OCI-LY7 (cell line): ENCODE results near the gene ZNF593OS. TPM values are rescaled to one million over a fixed set of nuclear protein-coding genes. Genes with fewer than 3 reads are reported as not detected.

ENCODE experiments used
- BruUV-seq: library from RNA; stranded (reverse); fragments of 400-500 nt; replicated peaks from 2 replicates; lab custom pipeline; 2021; lab: Mats Ljungman, UMichigan
- CTCF ChIA-PET: fragments of 300-600 bp; sonication (Branson Sonifier 250); formaldehyde crosslinking; loops from one replicate; lab custom pipeline; 2022; ENCODE audit warnings: antibody characterized with exemption; ENCODE audit not compliant: unreplicated experiment; lab: Charles Lee
- POLR2A ChIA-PET: fragments of 300-600 bp; sonication (Branson Sonifier 250); formaldehyde crosslinking; loops from one replicate; lab custom pipeline; 2022; ENCODE audit warnings: antibody characterized with exemption; lab: Charles Lee
- DNase-seq: peaks from one replicate; pipeline ENCODE4 v3.0.0-alpha.2; 2015; ENCODE audit warnings: low spot score
- H2AFZ ChIP-seq: fragments of 200-600 bp; sonication (generic), shearing (Covaris generic); 2 replicates; pipeline ENCODE4 v1.6.1; 2014; ENCODE audit warnings: mild to moderate bottlenecking, antibody characterized with exemption, low read length, moderate library complexity
- H3K27ac ChIP-seq: fragments of 200-600 bp; sonication (generic); 2 replicates; pipeline ENCODE4 v1.5.1; 2014; ENCODE audit warnings: mixed run types, low read depth, mild to moderate bottlenecking, moderate library complexity, low read length, inconsistent platforms; ENCODE audit not compliant: poor library complexity, severe bottlenecking
- H3K36me3 ChIP-seq: fragments of 200-600 bp; sonication (generic); 2 replicates; pipeline ENCODE4 v1.6.1; 2014; ENCODE audit warnings: mild to moderate bottlenecking, antibody characterized with exemption, low read length, moderate library complexity, mixed read lengths; ENCODE audit not compliant: insufficient read depth
- H3K4me1 ChIP-seq: fragments of 200-600 bp; sonication (generic); 2 replicates; pipeline ENCODE4 v1.5.1; 2014; ENCODE audit warnings: mild to moderate bottlenecking, low read length; ENCODE audit not compliant: insufficient read depth, poor library complexity, severe bottlenecking
- H3K4me2 ChIP-seq: fragments of 200-600 bp; sonication (generic); 2 replicates; pipeline ENCODE4 v1.6.1; 2014; ENCODE audit warnings: mild to moderate bottlenecking, low read length
- H3K4me3 ChIP-seq: fragments of 200-600 bp; sonication (generic); 2 replicates; pipeline ENCODE4 v1.5.1; 2014; ENCODE audit warnings: mild to moderate bottlenecking, low read depth, low read length; ENCODE audit not compliant: poor library complexity, severe bottlenecking
- H3K79me2 ChIP-seq: fragments of 200-600 bp; sonication (generic); 2 replicates; pipeline ENCODE4 v1.6.1; 2016; ENCODE audit warnings: low read depth, mild to moderate bottlenecking, low read length, moderate library complexity, mixed read lengths; ENCODE audit not compliant: insufficient read depth
- H3K9me2 ChIP-seq: fragments of 200-600 bp; sonication (generic); 2 replicates; pipeline ENCODE4 v1.6.1; 2016; ENCODE audit warnings: mild to moderate bottlenecking, low read length, mixed read lengths; ENCODE audit not compliant: insufficient read depth
- H3K9me3 ChIP-seq: fragments of 200-600 bp; sonication (generic); 2 replicates; pipeline ENCODE4 v1.6.1; 2014; ENCODE audit warnings: mild to moderate bottlenecking, mixed run types, low read length, mixed read lengths
- H4K20me1 ChIP-seq: fragments of 200-600 bp; sonication (generic); 2 replicates; pipeline ENCODE4 v1.6.1; 2014; ENCODE audit warnings: mild to moderate bottlenecking, antibody characterized with exemption, low read length, moderate library complexity, mixed read lengths; ENCODE audit not compliant: insufficient read depth
- EZH2phosphoT487 ChIP-seq: fragments of 200-600 bp; sonication (generic); IDR thresholded peaks from 2 replicates; pipeline ENCODE4 v1.6.1; 2018; ENCODE audit warnings: low read depth, borderline replicate concordance, mild to moderate bottlenecking, mixed run types, antibody characterized with exemption, low read length, moderate library complexity, mixed read lengths
- intact Hi-C: fragments of 100-400 bp; cut with micrococcal nuclease; formaldehyde crosslinking; loops from one replicate; pipeline ENCODE4 v1.10.0; 2022; ENCODE audit not compliant: unreplicated experiment
- total RNA-seq, 2 experiments: library from RNA; depleted of rRNA in 1 of 2; stranded (reverse); fragments of >200 nt in 1 of 2; shearing (Covaris generic) in 1 of 2; gene quantifications; 2 replicates each; pipeline ENCODE4 v1.2.3, GENCODE V29; 2014 to 2022
- TF ChIP-seq, protein P1 (sequence below): fragments of 200-600 bp; sonication (generic); conservative IDR thresholded peaks from 2 replicates; pipeline ENCODE4 v1.5.1; 2014; ENCODE audit warnings: mild to moderate bottlenecking, antibody characterized with exemption, low read length, moderate library complexity, mixed read lengths

Gene ZNF593OS
- total RNA-seq, 2 experiments from 2014 or later = not detected

DNA sequence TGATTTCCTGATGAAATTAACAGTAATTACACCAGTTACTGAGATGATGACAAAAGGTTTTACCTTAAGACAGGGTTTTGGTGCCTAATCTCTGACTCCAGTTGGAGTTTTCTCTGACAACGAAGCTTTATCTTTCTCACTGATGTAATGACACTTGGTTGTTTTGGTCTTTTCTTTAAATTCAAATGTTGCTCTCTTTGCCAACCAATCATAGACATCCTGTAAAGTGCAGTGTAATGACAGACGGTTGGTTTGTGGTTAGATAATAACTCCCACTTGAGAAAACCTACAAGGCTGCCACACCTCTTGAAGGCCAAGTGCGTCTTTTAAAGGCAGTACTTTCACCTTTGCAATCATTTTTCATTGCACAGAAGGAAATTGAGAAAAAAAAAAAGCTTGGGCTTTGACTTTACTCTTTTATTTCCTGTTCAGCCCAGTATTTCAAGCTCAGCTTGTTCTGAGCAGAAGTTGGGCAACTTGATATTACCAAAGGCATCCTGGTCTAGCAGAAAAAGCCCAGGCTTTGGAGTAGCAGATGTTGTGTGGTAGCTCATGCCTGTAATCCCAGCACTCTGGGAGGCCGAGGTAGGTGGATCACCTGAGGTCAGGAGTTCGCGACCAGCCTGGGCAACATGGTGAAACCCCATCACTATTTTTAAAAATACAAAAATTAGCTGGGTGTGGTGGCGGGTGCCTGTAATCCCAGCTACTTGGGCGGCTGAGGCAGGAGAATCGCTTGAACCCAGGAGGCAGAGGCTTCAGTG is 45.1 kb downstream of the ZNF593OS start:
- Histone ChIP-seq H3K27ac (peak overlapping the region; percentile 78), H2AFZ (peak overlapping the region; percentile 18; the same call in 1 of the 2 replicates), H3K4me3 (peak overlapping the region; percentile 38), H3K9me2 (no peaks in the 10 kb centered on the region), H3K4me1 (peaks cover 32% of the 10 kb centered on the region), H4K20me1 (no peaks in the 10 kb centered on the region), H3K4me2 (peak overlapping the region; percentile 57), H3K79me2 (peaks cover 9% of the 10 kb centered on the region; the same call in 1 of the 2 replicates), H3K9me3 (no peaks in the 10 kb centered on the region), H3K36me3 (peaks cover 30% of the 10 kb centered on the region)
- ChIA-PET POLR2A (interaction anchor here (0.7 to 3.3 kb wide), 5 partner anchors 11 to 223 kb away, joined by 3 to 12 read pairs (median 7); no protein-coding TSS in a partner anchor), CTCF (interaction anchor here (1.0 kb wide), 1 partner anchor 19 kb away, joined by 3 read pairs; no protein-coding TSS in a partner anchor)
- intact Hi-C loops = no loop called here
- DNase-seq = peak; percentile 79
- no peak for TF ChIP-seq EZH2phosphoT487
- TF ChIP-seq, protein P1, sequence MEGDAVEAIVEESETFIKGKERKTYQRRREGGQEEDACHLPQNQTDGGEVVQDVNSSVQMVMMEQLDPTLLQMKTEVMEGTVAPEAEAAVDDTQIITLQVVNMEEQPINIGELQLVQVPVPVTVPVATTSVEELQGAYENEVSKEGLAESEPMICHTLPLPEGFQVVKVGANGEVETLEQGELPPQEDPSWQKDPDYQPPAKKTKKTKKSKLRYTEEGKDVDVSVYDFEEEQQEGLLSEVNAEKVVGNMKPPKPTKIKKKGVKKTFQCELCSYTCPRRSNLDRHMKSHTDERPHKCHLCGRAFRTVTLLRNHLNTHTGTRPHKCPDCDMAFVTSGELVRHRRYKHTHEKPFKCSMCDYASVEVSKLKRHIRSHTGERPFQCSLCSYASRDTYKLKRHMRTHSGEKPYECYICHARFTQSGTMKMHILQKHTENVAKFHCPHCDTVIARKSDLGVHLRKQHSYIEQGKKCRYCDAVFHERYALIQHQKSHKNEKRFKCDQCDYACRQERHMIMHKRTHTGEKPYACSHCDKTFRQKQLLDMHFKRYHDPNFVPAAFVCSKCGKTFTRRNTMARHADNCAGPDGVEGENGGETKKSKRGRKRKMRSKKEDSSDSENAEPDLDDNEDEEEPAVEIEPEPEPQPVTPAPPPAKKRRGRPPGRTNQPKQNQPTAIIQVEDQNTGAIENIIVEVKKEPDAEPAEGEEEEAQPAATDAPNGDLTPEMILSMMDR = no peak
- no TSS peak for BruUV-seq

DNA sequence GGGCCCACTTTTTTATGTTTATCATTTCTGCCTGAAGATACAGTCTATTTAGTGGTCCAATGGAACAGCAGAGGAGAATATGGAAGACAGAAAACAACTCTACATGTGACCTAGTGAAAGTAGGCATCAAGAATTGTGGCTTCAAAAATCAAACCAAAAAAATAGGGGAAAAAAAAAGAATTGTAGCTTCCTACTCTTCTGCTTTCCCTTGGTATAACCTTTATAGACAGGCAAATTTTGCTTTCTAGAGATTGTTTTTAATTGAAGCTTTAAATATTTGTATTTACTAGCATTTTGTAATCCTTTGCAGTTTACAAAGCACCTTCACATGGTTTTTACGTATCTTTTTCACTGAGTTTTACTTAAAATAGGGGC is 45.7 kb downstream of the ZNF593OS start:
- intact Hi-C loops = no loop called here
- peak overlapping the region; percentile 78 for H3K27ac ChIP-seq
- H3K4me3 ChIP-seq = peak overlapping the region; percentile 38
- H3K36me3 ChIP-seq = peaks cover 30% of the 10 kb centered on the region
- H3K79me2 ChIP-seq = peaks cover 9% of the 10 kb centered on the region; the same call in 1 of the 2 replicates
- no peaks in the 10 kb centered on the region for H4K20me1 ChIP-seq
- H2AFZ ChIP-seq = peak overlapping the region; percentile 18; the same call in 1 of the 2 replicates
- DNase-seq = no peak
- ChIA-PET POLR2A (interaction anchor here (2.1 to 3.3 kb wide), 3 partner anchors 11 to 13 kb away, joined by 7 to 12 read pairs (median 9); no protein-coding TSS in a partner anchor), CTCF (no interaction called here)
- H3K9me3 ChIP-seq = no peaks in the 10 kb centered on the region
- H3K9me2 ChIP-seq = no peaks in the 10 kb centered on the region
- peak overlapping the region; percentile 57 for H3K4me2 ChIP-seq
- BruUV-seq = TSS peak; percentile 97
- peaks cover 32% of the 10 kb centered on the region for H3K4me1 ChIP-seq
- TF ChIP-seq, protein P1 = no peak
- TF ChIP-seq EZH2phosphoT487 = no peak

- H2AFZ ChIP-seq = no peak overlapping the region
- H3K4me2 ChIP-seq = peak overlapping the region; percentile 57
- ChIA-PET CTCF (no interaction called here), POLR2A (interaction anchor here (0.7 to 3.3 kb wide), 3 partner anchors 10 to 545 kb away, joined by 3 to 12 read pairs (median 9); no protein-coding TSS in a partner anchor)
- peaks cover 9% of the 10 kb centered on the region; the same call in 1 of the 2 replicates for H3K79me2 ChIP-seq
- no peak for DNase-seq
- no TSS peak for BruUV-seq
- H3K9me2 ChIP-seq = no peaks in the 10 kb centered on the region
- intact Hi-C loops = no loop called here
- no peaks in the 10 kb centered on the region for H4K20me1 ChIP-seq
- no peak for TF ChIP-seq EZH2phosphoT487
- TF ChIP-seq, protein P1 = no peak
- peaks cover 31% of the 10 kb centered on the region for H3K36me3 ChIP-seq
- H3K9me3 ChIP-seq = no peaks in the 10 kb centered on the region
- peak overlapping the region; percentile 78 for H3K27ac ChIP-seq
- H3K4me3 ChIP-seq = no peak overlapping the region
- peaks cover 32% of the 10 kb centered on the region for H3K4me1 ChIP-seq
These were observed 46.2 kb downstream of the ZNF593OS start for GRCh38 chr1:26125382-26125781.
